ENCODE results near the gene LRRC23.

- TF ChIP-seq, protein P1, sequence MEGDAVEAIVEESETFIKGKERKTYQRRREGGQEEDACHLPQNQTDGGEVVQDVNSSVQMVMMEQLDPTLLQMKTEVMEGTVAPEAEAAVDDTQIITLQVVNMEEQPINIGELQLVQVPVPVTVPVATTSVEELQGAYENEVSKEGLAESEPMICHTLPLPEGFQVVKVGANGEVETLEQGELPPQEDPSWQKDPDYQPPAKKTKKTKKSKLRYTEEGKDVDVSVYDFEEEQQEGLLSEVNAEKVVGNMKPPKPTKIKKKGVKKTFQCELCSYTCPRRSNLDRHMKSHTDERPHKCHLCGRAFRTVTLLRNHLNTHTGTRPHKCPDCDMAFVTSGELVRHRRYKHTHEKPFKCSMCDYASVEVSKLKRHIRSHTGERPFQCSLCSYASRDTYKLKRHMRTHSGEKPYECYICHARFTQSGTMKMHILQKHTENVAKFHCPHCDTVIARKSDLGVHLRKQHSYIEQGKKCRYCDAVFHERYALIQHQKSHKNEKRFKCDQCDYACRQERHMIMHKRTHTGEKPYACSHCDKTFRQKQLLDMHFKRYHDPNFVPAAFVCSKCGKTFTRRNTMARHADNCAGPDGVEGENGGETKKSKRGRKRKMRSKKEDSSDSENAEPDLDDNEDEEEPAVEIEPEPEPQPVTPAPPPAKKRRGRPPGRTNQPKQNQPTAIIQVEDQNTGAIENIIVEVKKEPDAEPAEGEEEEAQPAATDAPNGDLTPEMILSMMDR (conservative IDR thresholded peaks at IDR 0.05 in 1 of 2, IDR thresholded peaks at IDR 0.05 in 1 of 2; ENCODE audit: extremely low read depth in 1 of 2, insufficient read depth in 1 of 2, low read depth in 1 of 2, low read length in 2 of 2) = no peak
- TF ChIP-seq EZH2 (IDR thresholded peaks at IDR 0.05; ENCODE audit: borderline replicate concordance, low read length) = no peak
Observed at GRCh38 chr12:6916426-6917200, 12.0 kb downstream of the LRRC23 start.
